Mesodermal cell (in vitro differentiated cells): Measurements from ENCODE around the gene UNC45B.

ENCODE experiments used
- H3K27ac ChIP-seq: 2 replicates; pipeline ENCODE4 v1.7.0; 2013; ENCODE audit warnings: mild to moderate bottlenecking, low read depth, low read length, moderate library complexity; ENCODE audit not compliant: severe bottlenecking
- H3K36me3 ChIP-seq: 2 replicates; pipeline ENCODE4 v1.7.1; 2013; ENCODE audit warnings: mild to moderate bottlenecking, low read length, moderate library complexity; ENCODE audit not compliant: control insufficient read depth, insufficient read depth
- H3K4me1 ChIP-seq: one replicate; pipeline ENCODE4 v1.7.1; 2013; ENCODE audit warnings: mild to moderate bottlenecking, low read length; ENCODE audit not compliant: insufficient read depth, control insufficient read depth, poor library complexity, severe bottlenecking
- H3K4me3 ChIP-seq: 2 replicates; pipeline ENCODE4 v1.7.0; 2013; ENCODE audit warnings: low read length, control low read depth, mild to moderate bottlenecking; ENCODE audit not compliant: insufficient read depth, poor library complexity, severe bottlenecking; ENCODE audit errors: extremely low read depth
- H3K9me3 ChIP-seq: 2 replicates; pipeline ENCODE4 v1.7.1; 2013; ENCODE audit warnings: mild to moderate bottlenecking, low read length, moderate library complexity; ENCODE audit not compliant: control insufficient read depth
- WGBS, 2 experiments: methylation state at CpG; one replicate each; pipeline ENCODE4 v1.1.5; 2013; ENCODE audit warnings: missing lambda C conversion rate in 2 of 2; ENCODE audit not compliant: insufficient coverage in 2 of 2; 5-methylcytosine and 5-hydroxymethylcytosine counted together

The UNC45B gene

GRCh38 chr17:35160354-35161201 is 13.0 kb downstream of the UNC45B start:
- H3K4me1 ChIP-seq, result no peaks in the 10 kb centered on the region
- no peak overlapping the region for H3K27ac ChIP-seq
- H3K4me3 ChIP-seq, result no peak overlapping the region
- 90 to 92% methylated on average over 7 of the region's 13 CpGs for WGBS, 2 experiments
- no peaks in the 10 kb centered on the region for H3K9me3 ChIP-seq
- no peaks in the 10 kb centered on the region for H3K36me3 ChIP-seq

DNA sequence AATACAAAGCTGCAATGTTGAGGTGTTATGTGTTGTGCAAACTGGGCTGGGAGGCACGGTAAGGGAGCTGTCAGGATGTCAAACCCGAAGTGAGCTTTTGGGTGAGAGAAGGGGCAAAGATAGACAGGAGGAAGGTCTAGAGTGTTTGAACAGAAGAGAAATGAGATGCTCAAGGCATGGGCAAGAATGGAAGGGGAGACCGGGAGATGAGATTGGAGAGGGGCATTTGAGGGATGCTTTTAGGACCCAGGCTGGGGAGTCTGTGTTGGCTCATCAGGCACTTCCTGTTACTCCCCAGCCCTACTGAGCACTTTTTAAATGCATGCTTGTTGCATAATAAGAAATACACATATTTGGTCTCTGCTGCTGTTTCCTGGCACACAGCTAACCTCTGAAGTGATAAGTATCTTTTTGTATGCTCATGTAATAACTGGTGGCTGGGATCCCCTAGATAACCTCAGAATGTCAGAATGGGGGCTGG is 13.7 kb downstream of the UNC45B start:
- WGBS, 2 experiments, result 85 to 87% methylated on average over 3 of the region's 3 CpGs
- Histone ChIP-seq H3K36me3 (no peaks in the 10 kb centered on the region), H3K4me1 (no peaks in the 10 kb centered on the region), H3K9me3 (no peaks in the 10 kb centered on the region), H3K4me3 (no peak overlapping the region), H3K27ac (no peak overlapping the region)

GRCh38 chr17:35162755-35163154 is 15.1 kb downstream of the UNC45B start:
- H3K4me3 ChIP-seq, result no peak overlapping the region
- no peaks in the 10 kb centered on the region for H3K9me3 ChIP-seq
- H3K4me1 ChIP-seq, result no peaks in the 10 kb centered on the region
- 92 to 94% methylated on average over 3 to 4 of the region's 4 CpGs for WGBS, 2 experiments
- H3K27ac ChIP-seq, result no peak overlapping the region
- no peaks in the 10 kb centered on the region for H3K36me3 ChIP-seq

- WGBS, 2 experiments, result 95% methylated on average over 6 of the region's 7 CpGs; no CpG with 5 or more reads in 1 of the 2 experiments
- no peaks in the 10 kb centered on the region for H3K9me3 ChIP-seq
- no peak overlapping the region for H3K4me3 ChIP-seq
- H3K4me1 ChIP-seq, result no peaks in the 10 kb centered on the region
- H3K36me3 ChIP-seq, result no peaks in the 10 kb centered on the region
- no peak overlapping the region for H3K27ac ChIP-seq
Measured at GRCh38 chr17:35163886-35164285, 16.3 kb downstream of the UNC45B start.

DNA sequence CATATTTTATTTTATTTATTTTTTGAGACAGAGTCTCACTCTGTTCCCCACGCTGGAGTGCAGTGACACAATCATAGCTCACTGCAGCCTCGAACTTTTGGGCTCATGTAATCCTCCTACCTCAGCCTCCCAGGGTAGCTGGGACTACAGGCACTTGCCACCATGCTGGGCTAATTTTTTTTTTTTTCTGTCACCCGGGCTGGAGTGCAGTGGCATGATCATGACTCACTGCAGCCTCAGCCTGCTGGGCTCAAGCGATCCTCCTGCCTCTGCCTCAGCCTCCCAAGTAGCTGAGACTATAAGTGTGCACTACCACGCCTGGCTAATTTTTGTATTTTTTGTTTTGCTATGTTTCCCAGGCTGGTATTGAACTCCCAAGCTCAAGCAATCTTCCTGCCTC is 17.1 kb downstream of the UNC45B start:
- Histone ChIP-seq H3K4me1 (no peaks in the 10 kb centered on the region), H3K9me3 (no peaks in the 10 kb centered on the region), H3K27ac (no peak overlapping the region), H3K4me3 (no peak overlapping the region), H3K36me3 (no peaks in the 10 kb centered on the region)
- WGBS, 2 experiments, result 66 to 73% methylated on average over 3 to 5 of the region's 5 CpGs

DNA sequence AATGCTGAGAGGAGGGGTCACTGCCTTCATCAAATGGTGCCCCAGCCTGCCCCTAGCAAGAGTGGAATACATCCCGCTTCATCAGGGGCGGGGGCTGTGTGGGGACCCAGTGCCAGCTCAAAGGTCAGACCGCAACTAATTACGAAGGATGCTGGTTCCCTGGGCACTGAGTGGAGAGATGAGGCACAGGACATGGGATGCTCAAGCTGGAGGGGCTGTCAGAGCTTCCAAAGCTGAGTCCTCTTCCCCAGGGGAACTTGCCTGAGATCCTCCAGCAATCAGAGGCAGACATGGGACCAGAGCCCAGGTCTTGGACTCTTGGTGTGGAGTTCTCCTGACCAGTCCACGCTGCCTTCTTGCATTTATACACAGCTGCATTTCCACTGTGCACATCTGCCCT is 18.9 kb downstream of the UNC45B start:
- H3K9me3 ChIP-seq, result no peaks in the 10 kb centered on the region
- H3K4me1 ChIP-seq, result no peaks in the 10 kb centered on the region
- no peak overlapping the region for H3K4me3 ChIP-seq
- H3K27ac ChIP-seq, result no peak overlapping the region
- no peaks in the 10 kb centered on the region for H3K36me3 ChIP-seq
- WGBS, 2 experiments, result 66 to 68% methylated on average over 4 of the region's 5 CpGs

DNA sequence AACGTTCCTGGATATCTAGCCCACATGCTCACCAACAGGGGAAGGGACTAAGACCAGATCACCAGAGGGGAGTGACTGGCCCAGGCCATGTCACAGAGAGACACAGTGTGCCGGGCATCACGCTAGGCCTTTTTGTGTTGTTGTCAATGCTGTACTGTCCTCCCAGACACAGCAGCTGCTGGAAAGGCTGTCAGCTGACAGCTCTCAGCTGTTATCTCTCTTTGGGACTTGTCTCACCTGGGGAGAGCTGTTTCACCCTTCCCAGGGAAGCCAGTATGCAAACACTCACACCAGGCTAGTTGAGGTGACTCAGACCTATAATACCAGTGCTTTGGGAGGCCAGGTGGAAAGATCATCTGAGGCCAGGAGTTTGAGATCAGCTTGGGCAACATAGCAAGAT is 19.4 kb downstream of the UNC45B start:
- no peak overlapping the region for H3K4me3 ChIP-seq
- no peaks in the 10 kb centered on the region for H3K36me3 ChIP-seq
- H3K4me1 ChIP-seq, result no peaks in the 10 kb centered on the region
- no peak overlapping the region for H3K27ac ChIP-seq
- no peaks in the 10 kb centered on the region for H3K9me3 ChIP-seq
- 57 to 83% methylated on average over 2 to 3 of the region's 3 CpGs for WGBS, 2 experiments

- WGBS, 2 experiments, result 88 to 100% methylated on average over 1 of the region's 1 CpG
- no peaks in the 10 kb centered on the region for H3K9me3 ChIP-seq
Measured at GRCh38 chr17:35167666-35168065, 20.0 kb downstream of the UNC45B start.

GRCh38 chr17:35169835-35170363 is 22.3 kb downstream of the UNC45B start:
- Histone ChIP-seq H3K9me3 (no peaks in the 10 kb centered on the region), H3K27ac (no peak overlapping the region), H3K4me1 (no peaks in the 10 kb centered on the region), H3K36me3 (no peaks in the 10 kb centered on the region), H3K4me3 (no peak overlapping the region)
- WGBS, 2 experiments, result 88 to 91% methylated on average over 8 to 15 of the region's 17 CpGs

More at GRCh38 chr17:35167666-35168065, 20.0 kb downstream of the UNC45B start:
- H3K4me1 ChIP-seq, result no peaks in the 10 kb centered on the region
- no peak overlapping the region for H3K27ac ChIP-seq
- H3K4me3 ChIP-seq, result no peak overlapping the region
- no peaks in the 10 kb centered on the region for H3K36me3 ChIP-seq

GRCh38 chr17:35170968-35171771 is 23.6 kb downstream of the UNC45B start:
- H3K36me3 ChIP-seq, result no peaks in the 10 kb centered on the region
- H3K9me3 ChIP-seq, result no peaks in the 10 kb centered on the region
- H3K4me1 ChIP-seq, result no peaks in the 10 kb centered on the region
- no peak overlapping the region for H3K4me3 ChIP-seq
- H3K27ac ChIP-seq, result no peak overlapping the region
- 84 to 89% methylated on average over 8 to 15 of the region's 18 CpGs for WGBS, 2 experiments
